Measurements from ENCODE around the gene TMEM98. TPM values are rescaled to one million over a fixed set of nuclear protein-coding genes. Genes with fewer than 3 reads are reported as not detected.

TMEM98 gene
- total and polyA plus RNA-seq, 2 of the 8 experiments (the other 6 are each of a cell fraction or from before 2014, with no cell fraction given): 86.1 to 232 TPM

- no peaks in the 10 kb centered on the region for H3K27me3 ChIP-seq (replicated peaks in 1 of 4; ENCODE audit: control insufficient read depth in 3 of 4, extremely low read depth in 1 of 4, insufficient read depth in 3 of 4, low read length in 3 of 4)
- H2AK5ac ChIP-seq (ENCODE audit: low read depth, low read length): no peak overlapping the region
- H3K4ac ChIP-seq (replicated peaks; ENCODE audit: insufficient read length, low read depth, low read length): no peak overlapping the region
- DNase-seq (ENCODE audit: low read depth in 1 of 2, low spot score in 2 of 2) (no peak), FAIRE-seq (no peak)
- no peak overlapping the region for H3K4me3 ChIP-seq (ENCODE audit: extremely low read depth in 1 of 4, insufficient read depth in 2 of 4, low read depth in 3 of 4, low read length in 4 of 4)
- ChIA-PET POLR2A (ENCODE audit: partially characterized antibody) (interaction anchor here (1.3 kb wide), 1 partner anchor 49 kb away, joined by 3 read pairs; no protein-coding TSS in a partner anchor), CTCF (ENCODE audit: partially characterized antibody) (interaction anchor here (1.0 to 1.6 kb wide), 2 partner anchors 14 to 54 kb away, joined by 3 to 5 read pairs; no protein-coding TSS in a partner anchor)
- H3K9ac ChIP-seq (replicated peaks in 1 of 4; ENCODE audit: extremely low read depth in 1 of 4, low read depth in 3 of 4, low read length in 3 of 4): no peak overlapping the region
- no peak overlapping the region for H3K14ac ChIP-seq (ENCODE audit: insufficient read length)
- no peak overlapping the region for H3K23ac ChIP-seq (ENCODE audit: insufficient read length)
- no peak overlapping the region for H3K4me2 ChIP-seq (ENCODE audit: insufficient read depth in 1 of 2, low read depth in 2 of 2, low read length in 2 of 2)
- H2AFZ ChIP-seq (ENCODE audit: low read length): no peak overlapping the region
- no peak overlapping the region for H2BK5ac ChIP-seq (ENCODE audit: low read depth, low read length)
- no peak overlapping the region for H2BK20ac ChIP-seq (ENCODE audit: low read length)
- no peak overlapping the region for H2BK15ac ChIP-seq (ENCODE audit: low read length)
- no peak overlapping the region for H4K8ac ChIP-seq (ENCODE audit: extremely low read depth, insufficient read depth, low read length)
- no peak overlapping the region for H2BK120ac ChIP-seq (replicated peaks; ENCODE audit: low read depth, low read length)
- no peak overlapping the region for H2BK12ac ChIP-seq (ENCODE audit: low read depth, low read length)
- H4K91ac ChIP-seq (replicated peaks; ENCODE audit: insufficient read length, low read length): no peak overlapping the region
- H3K4me1 ChIP-seq (replicated peaks in 1 of 4; ENCODE audit: control insufficient read depth in 3 of 4, insufficient read depth in 4 of 4, low read length in 3 of 4): peaks cover 0 to 3% (median 0%) of the 10 kb centered on the region in 4 experiments; a peak in 2 of 7 replicates
- H3K56ac ChIP-seq (replicated peaks; ENCODE audit: insufficient read length, low read depth, low read length): no peak overlapping the region
- no peaks in the 10 kb centered on the region for H3K36me3 ChIP-seq (ENCODE audit: control insufficient read depth in 2 of 4, insufficient read depth in 4 of 4, low read length in 3 of 4)
- no peaks in the 10 kb centered on the region; a peak in 1 of 4 replicates for H3K9me3 ChIP-seq (ENCODE audit: insufficient read depth in 2 of 2, low read depth in 1 of 2, low read length in 1 of 2)
- WGBS, 2 experiments (ENCODE audit: extremely low coverage in 1 of 2, insufficient coverage in 1 of 2, insufficient read length in 1 of 2, insufficient replicate concordance in 2 of 2, low coverage in 1 of 2, low lambda C conversion rate in 2 of 2, missing lambda C conversion rate in 1 of 2): 80% methylated on average over 6 of the region's 6 CpGs; no CpG with 5 or more reads in 1 of the 2 experiments
- no peak overlapping the region for H3K27ac ChIP-seq (ENCODE audit: low read depth, low read length)
- H3K79me1 ChIP-seq (ENCODE audit: low read depth, low read length): no peaks in the 10 kb centered on the region
- H3K79me2 ChIP-seq (ENCODE audit: control insufficient read depth in 1 of 2, insufficient read depth in 2 of 2, low read length in 2 of 2): no peaks in the 10 kb centered on the region
- H3K18ac ChIP-seq (ENCODE audit: extremely low read depth, low read length): no peak overlapping the region
- no peaks in the 10 kb centered on the region; the same call in 1 of the 2 replicates for H3K23me2 ChIP-seq (ENCODE audit: low read depth, low read length)
- H4K20me1 ChIP-seq (replicated peaks in 1 of 2; ENCODE audit: control insufficient read depth in 1 of 2, insufficient read depth in 2 of 2, low read length in 2 of 2): no peaks in the 10 kb centered on the region
- no peak overlapping the region for H4K5ac ChIP-seq (ENCODE audit: insufficient read length, low read depth, low read length)
- TF ChIP-seq PHF8 (conservative IDR thresholded peaks at IDR 0.05; ENCODE audit: low read depth, low read length) (no peak), SIN3A (conservative IDR thresholded peaks at IDR 0.05 in 1 of 2, IDR thresholded peaks at IDR 0.05 in 1 of 2; ENCODE audit: low read depth in 1 of 2, low read length in 2 of 2) (no peak), E2F6 (IDR thresholded peaks at IDR 0.05) (no peak), POLR2A (IDR thresholded peaks at IDR 0.05; ENCODE audit: control extremely low read depth in 1 of 2, low read depth in 2 of 2, low read length in 2 of 2) (no peak), BACH1 (IDR thresholded peaks at IDR 0.05; ENCODE audit: low read length) (no peak), RAD21 (IDR thresholded peaks at IDR 0.05 in 1 of 2, conservative IDR thresholded peaks at IDR 0.05 in 1 of 2; ENCODE audit: low read depth in 2 of 2, low read length in 2 of 2) (no peak), KDM5A (IDR thresholded peaks at IDR 0.05; ENCODE audit: low read length) (no peak), BCL11A (IDR thresholded peaks at IDR 0.05; ENCODE audit: low read depth in 2 of 2, low read length in 2 of 2) (no peak), TAF7 (optimal IDR thresholded peaks at IDR 0.05; ENCODE audit: borderline replicate concordance, low read depth, low read length) (no peak), TEAD4 (IDR thresholded peaks at IDR 0.05; ENCODE audit: low read depth, low read length) (no peak), BRCA1 (IDR thresholded peaks at IDR 0.05; ENCODE audit: low read depth, low read length) (no peak), EGR1 (IDR thresholded peaks at IDR 0.05; ENCODE audit: borderline replicate concordance, low read depth, low read length) (no peak), HDAC6 (IDR thresholded peaks at IDR 0.05; ENCODE audit: low read depth, low read length) (no peak)
Observed at GRCh38 chr17:32882029-32882428, 45.9 kb upstream of the TMEM98 start.
